Suppressor macrophage treated with lipopolysaccharide for 1 hour (primary cell): ENCODE data around the gene LAMC1.

Experiments used
- DNase-seq, 3 donors: peaks; one replicate each; pipeline ENCODE4 v3.0.0-alpha.2; 2020 to 2022

Gene LAMC1

DNA sequence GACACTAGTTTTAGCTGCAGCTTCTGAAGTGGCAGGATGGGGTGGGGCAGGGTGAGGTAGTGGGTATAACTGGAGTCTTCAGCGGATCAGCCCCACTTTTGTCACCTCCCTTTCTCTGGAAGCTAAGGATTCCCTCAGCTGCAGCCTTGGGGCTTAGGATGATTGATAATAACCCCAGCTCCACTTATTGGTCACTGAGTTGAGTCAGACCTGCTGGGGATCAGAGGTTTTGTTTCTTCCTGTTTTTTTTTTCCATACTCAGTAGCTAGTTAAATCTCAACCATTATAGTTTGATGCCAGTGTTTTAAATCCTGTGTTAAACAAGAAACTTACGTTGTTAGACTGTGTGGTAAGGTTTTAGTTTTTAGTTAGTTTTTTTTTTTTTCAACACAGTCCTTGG, 57.2 kb downstream of the LAMC1 start:
- DNase-seq, result peak; percentile 28 to 32 (median 32)

DNA sequence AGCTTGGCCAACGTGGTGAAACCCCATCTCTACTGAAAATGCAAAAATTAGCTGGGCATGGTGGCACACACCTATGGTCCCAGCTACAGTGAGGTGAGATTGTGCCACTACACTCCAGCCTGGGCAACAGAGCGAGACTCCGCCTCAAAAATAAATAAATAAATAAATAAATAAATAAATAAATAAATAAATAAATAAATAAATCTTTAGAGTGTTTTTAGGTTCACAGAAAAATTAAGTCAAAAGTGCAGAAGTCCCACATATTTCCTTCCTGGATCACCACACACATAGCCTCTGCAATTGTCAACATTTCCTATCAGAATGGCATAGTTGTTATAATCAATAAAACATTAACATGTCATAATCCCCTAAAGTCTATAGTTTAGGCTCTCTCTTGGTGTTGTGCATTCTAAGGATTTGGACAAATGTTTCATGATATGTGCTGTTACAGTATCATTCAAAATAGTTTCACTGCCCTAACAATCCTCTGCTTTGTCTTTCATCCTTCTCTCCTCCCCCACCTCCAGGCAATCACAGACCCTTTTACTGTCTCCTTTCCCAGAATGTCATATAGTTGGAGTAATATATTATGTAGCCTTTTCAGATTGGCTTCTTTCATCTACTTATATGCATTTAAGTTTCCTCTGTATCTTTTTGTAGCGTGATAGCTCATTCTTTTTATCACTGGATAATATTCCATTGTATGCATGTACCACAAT, 58.3 kb downstream of the LAMC1 start:
- no peak for DNase-seq

DNA sequence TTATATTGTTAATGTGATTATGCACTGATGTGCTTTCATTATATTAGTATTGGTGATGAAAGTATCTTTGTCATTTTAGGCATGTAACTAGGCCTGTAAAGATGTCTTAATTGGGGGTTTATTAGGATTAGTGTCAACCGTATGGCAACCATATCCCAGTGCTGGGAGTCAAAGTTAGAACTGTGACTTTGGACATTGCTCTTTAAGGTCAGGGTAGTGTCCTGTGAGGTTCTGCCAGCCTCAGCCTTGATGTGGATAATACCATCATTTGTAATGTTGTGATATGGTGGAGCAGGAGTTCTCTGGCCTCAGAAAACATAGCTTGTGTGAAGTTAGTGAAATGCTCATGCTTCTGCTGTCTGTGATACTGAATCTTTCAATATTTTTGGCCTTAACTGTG, 59.4 kb downstream of the LAMC1 start:
- no peak for DNase-seq

DNA sequence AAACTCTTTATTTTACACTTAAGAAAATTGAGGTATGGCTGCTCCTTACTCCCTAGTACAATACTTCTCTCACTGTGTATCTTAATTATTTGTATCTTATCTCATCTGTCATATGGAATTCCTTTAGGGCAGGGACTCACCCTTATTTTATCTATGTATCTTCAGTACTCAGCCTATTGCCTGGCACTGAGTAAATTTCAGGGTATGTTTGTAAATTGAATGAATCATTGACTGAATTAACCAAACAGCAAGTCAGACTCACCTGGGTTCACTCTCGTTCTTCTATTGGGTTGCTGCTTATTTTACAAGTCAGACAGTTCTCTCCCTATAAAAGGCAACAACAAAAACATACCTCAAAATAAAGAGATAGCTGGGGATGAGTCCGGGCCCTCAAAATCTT, 63.8 kb downstream of the LAMC1 start:
- no peak for DNase-seq

DNA sequence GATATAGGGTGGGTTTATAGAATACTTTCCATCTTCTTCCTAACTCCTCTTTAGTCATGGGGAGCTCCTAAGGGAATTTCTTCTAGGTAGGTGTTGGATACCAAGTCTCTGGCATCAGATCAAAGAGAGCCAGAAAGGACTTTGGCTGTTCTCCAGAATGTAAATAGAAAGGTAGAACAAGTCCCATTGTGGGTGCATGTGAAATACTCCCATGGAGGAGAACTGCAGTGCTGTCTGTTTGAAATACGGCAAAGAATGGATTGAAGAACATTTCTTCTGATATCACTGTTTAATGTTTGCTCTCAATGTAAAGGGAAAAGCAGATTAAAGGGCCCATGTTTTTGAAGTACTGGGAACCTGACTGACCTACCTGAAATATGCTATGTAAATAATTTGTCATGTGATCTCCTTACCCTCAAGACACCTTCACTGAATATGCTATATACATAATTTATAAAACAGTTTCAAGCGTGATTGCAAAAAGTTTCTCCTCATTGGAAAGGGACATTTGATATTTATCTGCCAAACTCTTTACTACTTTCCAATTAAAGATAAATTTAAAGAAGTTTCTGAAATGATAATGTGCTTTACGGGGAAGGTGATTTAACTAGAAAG, 65.9 kb downstream of the LAMC1 start:
- DNase-seq, result no peak

DNA sequence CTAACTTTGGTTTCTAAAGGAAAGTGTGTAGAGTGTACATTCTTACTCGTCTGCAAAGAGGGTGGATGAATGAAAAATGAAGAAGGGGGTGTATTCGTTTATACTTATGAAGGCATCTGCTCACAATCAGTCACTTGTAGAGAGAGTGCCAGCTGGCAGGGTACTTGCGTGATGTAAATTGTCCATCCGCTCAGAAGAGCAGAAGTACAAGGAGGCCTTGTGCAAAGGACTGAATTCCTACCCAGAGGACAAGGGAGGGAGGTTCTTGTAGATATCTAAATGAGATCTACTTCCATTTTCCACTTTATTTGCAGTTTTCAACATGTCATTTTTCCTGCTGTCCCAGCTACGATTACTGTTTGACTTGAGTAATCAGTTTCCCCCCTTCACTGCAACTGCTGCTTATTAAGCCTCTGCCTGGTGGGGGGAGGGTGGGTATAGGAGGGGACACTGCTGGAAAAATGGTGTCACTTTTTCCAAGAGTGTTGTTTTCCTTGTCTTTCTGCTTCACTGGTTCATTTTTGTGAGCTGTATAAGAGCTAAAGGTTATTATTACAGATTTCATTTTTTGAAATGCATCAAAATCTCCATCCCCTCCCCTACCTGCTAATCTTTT, 67.3 kb downstream of the LAMC1 start:
- DNase-seq, result no peak

DNA sequence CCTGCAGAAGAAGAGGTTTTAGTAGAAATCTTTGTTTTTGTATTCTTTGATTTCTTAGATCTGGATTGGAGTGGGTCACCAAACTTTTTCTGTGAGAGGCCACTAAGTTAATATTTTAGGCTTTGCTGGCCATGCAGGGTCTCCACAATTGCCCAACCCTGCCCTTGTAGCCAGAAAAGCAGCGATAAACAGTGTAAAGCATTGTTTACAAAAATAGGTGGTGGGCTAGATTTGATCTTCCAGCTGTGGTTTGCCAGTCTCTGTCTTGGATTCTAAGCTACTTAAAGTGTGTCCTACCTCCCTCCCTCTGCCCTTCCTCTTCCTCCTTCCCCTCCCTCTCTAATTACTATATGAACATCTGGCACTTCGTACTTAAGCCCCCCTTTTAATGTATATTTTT, 68.0 kb downstream of the LAMC1 start:
- DNase-seq, result no peak

DNA sequence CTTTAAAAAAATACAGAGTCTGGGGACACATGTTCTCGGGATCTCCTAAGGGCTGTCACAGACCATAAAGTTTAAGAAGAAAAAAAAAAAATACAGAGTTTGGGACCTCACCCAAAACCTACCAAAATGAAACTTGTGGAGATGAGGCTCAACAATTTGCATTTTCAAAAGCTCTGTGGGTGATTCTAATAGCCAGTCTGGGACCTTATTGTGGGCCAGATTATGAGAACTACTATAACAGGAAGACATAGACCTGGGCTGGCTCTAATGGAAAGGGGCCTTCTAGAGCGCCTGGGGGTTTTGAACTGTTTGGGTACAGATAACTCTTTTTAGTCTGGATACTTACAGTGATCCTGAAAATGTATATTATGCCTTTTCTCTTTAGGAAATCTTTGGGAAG, 69.1 kb downstream of the LAMC1 start:
- DNase-seq, result no peak

DNA sequence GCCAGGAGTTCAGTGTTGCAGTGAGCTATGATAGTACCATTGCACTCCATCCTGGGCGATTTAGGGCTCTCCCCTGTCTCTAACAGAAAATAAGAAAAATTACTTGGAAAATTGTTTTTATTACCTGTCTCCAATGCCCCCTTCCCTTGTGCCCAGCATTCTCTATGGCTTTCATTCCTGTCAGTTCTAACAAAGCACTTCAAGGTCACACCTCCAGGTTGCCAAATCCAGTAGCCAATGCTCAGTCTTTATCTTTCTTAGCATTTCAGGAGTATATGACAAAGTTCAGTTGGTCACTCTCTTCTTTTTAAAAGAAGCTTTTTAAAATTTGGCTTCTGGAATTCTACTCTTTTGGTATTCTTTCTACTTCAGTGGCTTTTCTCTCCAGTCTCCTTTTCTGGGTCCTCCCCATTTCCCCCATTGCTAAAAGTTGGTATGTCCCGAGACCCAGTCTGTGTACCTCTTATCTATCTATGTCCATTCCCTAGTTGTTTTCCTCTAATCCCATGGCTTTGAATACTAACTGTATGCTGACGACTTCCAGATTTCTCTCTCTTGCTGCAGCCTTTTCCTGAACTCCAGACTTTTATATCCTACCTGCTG, 69.9 kb downstream of the LAMC1 start:
- no peak for DNase-seq

DNA sequence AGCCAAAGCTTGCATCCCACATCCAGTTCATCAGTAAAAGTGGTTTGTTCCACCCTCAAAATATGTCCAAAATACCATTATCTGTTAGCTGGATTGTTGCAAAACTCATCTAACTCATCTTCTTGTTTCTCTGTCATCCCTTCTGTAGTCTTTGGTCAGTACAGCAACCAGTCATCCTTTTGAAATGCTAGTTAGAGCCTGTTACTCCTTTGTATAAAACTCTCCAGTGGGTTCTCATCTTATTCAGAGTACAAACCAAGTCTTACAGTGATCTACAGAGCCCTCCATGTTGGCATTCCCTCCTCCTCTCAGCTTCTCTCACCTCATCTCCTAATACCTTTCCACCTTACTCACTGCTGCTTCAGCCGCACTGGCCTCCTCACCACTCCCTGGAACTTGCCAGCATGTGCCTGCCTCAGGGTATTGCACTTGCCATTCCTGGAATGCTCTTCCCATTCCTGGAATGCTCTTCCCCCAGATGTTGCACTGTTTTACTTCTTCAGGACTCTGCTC, 70.6 kb downstream of the LAMC1 start:
- no peak for DNase-seq

DNA sequence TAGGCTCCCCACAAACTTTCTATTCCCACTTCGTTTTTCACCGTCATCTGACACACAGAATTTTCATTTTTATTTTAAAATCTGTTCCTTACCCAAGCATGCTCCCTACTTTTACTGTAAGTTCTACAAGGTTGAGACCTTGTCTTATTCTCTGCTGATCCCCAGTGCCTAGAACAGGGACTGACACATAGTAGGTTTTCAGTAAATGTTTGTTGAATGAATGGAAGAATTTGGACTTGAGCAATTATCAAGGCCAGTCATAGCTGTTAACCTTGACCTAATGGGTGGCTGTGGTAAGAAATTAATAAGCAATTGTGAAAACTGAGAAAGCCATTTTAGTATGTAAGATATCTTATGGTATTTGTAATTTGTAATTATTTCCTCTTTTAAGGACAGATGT, 71.1 kb downstream of the LAMC1 start:
- DNase-seq, result no peak

DNA sequence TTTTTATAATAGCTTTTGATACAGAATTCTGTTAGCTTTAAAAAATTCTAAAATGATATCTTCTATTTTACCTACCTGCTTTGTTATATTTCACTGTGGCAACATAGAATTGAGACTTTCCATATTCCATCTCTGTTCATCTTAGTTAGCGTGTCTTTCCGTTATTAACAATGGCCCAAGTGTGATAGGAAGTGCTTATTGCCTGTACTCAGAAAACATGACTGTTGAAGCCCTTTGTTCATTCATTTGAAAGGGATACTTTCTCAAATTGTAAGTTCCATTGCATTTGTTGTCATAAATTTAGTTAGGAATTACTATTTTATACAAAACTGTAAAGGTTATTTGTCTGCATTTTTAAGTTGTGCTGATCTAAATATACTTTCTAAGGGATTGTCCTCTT, 73.1 kb downstream of the LAMC1 start:
- DNase-seq, result no peak

DNA sequence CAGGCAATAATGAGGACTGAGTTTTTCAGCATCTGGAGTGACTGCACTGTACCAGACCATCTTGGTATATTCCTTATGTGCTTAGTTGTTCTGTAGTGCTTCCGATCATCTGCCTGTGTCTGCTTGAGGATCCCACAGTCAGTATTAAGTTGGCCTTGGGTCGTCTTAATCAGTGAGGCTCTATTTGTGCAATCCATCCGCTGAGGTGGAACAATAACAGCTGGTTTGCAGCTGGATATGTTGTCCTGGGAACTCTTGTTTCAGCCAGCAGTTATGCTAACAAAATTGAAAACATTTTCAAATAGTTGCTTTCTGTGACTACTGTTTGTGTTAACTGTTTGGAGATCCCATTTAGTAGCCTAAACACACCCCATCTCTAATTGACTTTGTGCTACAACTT, 73.7 kb downstream of the LAMC1 start:
- DNase-seq, result no peak

DNA sequence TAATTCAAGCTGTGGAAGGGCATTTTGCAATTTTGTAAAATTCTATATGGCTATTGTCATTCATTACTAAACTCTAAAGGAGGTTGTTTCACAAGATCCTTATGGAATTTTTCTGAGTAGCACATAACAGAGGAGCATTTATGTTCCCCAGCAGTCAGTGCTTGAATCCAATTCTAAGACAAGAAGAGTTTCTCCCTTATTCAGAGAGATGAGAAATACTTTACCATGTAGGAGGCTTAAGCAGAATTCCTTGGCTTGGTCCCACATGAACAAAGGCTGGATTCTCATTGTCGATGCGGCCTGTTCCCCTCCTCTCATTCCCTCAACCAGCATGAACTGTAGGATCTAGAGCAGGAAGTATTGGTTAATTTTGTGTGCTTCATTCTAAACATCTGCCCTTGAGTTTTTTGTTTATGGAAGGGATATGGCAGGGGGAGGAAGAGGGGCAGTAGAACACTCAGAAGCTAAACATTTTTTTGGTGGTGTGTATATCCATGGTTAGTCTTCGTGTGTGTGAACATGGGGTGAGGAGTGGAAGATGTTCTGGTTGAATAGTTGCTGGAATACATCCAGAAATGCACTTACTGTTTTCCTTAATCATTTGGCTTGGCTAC, 74.3 kb downstream of the LAMC1 start:
- DNase-seq, result peak in 2 of 3 donors; percentile 16 to 29

DNA sequence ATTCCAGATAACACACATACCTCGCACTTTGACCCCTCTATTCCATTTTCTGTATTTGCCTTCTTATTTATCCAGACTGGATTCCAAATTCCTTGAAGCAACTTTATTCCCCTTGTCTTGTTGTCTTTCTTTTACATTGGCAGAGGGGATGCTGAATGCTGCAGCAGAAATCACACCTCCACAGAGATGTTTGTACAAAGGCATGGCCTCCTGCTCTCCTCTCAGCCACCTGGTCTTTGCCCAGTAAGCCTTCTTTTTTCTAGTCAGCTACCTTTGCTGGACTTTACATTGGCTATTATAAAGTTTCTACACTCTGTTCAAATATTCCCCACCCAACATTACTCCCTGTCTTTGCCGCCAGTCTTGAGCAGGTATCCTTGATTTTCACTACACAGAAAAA, 75.1 kb downstream of the LAMC1 start:
- no peak for DNase-seq

DNA sequence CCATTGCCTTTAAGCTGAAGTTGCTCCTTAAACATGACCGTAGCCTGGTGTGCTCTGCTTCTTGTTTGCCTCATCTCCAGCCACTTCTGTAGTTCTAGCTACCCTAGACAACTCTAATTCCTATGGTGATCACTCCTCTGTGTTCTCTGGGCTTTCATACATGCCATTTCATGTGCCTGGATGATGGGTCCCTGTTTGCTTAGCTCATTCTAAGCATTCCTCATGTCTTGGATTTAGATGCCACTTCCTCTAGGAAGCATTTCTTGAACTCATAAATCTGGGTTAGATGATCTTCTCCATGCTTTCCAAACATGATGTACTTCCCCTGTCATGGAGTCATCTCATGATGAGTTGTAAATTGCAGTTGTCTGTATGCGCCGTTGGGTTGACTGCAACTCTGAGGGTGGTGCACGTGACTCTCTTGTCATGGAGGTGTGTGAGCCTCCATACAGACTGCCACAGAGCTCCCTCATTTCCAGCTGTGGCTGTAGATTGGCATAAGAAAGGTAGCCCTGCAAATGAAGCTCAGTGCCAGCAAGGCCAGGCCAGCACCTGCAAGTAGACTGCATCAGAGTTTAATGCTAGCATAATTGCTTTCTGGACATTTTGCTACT, 77.2 kb downstream of the LAMC1 start:
- DNase-seq, result no peak

DNA sequence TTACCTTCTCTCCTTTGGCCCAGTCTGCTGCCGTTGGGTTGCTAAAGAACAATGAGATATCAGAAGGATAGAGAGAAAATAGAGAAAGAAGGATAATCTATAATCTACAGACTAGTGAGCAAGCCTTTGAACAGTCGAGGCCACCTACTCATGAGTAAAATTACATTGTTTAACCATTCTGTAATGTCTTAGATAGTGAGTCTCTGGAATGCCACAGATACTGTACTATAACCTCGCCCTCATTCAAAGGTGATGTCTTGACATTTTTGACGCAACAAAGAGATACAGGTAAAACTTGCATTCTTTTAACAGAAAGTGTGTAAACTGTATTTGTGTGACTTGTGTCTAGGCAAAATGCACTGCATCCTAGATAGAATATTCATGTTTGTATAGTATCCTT, 77.9 kb downstream of the LAMC1 start:
- DNase-seq, result no peak

DNA sequence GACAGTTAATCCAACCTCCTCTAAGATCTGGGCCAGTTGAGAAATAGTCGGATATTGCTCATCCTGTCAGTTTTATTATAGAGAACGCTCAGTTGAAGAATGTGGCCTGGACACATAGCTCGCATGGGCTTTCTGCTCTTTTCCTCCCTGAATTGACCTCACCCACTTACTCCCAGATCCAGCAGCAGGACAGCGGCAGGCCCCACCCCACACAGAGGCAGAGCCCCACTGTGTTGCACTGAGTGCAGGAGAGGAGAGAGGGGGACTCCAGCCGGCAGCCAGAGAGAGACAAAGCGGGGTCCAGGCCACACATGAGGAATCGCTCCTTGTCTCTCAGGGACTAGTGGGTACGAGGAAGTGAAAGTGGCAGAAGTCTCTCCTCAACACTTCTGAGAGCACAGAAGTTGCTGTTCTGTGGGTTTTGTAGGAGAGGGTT, 78.6 kb downstream of the LAMC1 start:
- peak; percentile 49 to 55 (median 50) for DNase-seq

DNA sequence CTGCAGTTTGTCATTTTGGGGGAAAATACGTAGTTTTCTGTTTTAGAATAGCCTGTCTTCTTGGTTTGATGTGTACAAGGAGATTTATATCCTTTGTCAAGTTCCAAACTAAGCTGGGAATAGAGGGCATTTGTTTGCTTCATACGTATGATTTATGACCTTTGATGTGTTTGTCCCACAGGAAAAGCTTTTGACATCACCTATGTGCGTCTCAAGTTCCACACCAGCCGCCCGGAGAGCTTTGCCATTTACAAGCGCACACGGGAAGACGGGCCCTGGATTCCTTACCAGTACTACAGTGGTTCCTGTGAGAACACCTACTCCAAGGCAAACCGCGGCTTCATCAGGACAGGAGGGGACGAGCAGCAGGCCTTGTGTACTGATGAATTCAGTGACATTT, 79.9 kb downstream of the LAMC1 start:
- DNase-seq, result no peak

DNA sequence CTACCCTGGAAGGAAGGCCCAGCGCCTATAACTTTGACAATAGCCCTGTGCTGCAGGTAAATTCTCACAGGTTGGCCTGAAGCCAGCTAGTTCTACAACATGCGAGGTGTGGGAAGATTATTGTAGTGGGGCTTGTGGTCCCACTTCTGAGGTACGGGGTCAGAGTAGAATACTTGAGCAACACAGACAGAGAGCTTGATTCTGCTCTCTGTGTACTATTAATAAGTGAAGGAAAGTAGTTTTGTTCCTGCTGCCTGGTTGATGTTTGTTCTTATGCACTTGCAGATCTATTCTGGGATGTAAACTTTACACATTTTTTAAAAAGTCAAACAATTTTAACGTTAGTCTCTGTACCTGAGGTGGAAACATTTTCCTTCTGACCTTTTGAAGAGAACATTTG, 80.4 kb downstream of the LAMC1 start:
- no peak for DNase-seq

DNA sequence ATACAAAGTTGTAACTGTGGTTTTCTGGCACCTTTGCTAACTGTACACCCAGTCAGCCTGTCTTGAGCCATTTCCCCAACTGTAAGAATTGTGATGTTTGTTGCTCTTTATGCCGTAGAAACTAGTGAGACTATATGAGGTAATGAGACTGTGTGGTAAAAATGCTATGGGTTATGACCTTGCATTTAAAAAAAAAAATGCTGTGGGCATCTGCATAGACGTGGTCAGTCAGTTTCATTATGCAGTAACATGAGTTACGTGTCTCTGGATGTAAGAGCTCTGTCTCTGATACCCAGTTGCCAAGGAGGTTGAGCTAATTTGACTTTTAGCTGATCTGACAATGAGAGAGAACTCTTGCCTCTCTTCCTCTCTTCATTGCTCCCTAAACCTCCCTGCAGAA, 82.2 kb downstream of the LAMC1 start:
- DNase-seq, result peak in 1 of 3 donors; percentile 9

DNA sequence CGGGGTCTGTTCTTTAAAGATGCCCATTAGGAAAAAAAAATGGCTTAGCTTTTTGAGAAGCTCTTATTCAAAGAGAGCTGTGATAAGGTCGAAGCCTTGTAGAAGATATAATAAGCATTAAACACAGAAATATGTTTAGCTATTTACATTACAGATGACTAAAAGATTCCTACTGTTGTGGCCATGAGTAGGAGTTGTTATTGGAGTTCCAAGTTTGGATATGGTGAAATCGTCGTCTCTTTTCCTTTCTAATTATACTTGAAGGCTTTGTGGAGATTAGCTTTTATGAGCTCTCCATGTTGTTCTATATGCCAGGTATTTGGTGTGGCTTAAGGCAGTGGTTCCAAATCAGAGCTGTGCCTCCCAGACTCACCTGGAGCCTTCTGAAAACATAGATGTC, 82.9 kb downstream of the LAMC1 start:
- DNase-seq, result no peak

DNA sequence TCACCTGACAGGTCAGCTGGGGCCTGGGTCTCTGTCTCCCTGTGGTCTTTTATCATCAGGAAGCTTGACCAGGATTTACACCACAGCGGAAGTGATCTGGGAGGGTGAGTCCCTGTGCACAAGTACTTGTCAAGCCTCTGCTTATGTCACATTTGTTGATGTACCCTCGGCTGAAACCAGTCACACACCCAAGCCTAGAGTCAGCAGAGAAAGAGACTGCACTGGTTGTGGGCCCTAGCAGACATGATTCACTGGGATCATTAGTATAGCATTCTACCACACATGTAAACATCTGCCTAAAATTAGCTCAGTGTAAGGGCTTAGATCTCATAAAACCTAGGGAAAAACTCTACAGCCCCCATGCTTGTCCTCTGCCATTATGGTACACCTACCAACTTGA, 83.5 kb downstream of the LAMC1 start:
- no peak for DNase-seq
